DOHH2 (cell line): Measurements from ENCODE around the gene OR8B8.
"Not testable (repeated sequence)": the region's sequence is repeated elsewhere in the genome, so short reads cannot be mapped to it uniquely, and the experiment has no call there.

Experiments used
- CTCF ChIP-seq: fragments of 200-600 bp; sonication (generic); IDR thresholded peaks from one replicate; pipeline ENCODE4 v1.5.1; 2014; ENCODE audit warnings: antibody characterized with exemption, mild to moderate bottlenecking, low read depth, low read length; ENCODE audit not compliant: poor library complexity, severe bottlenecking
- EZH2phosphoT487 ChIP-seq: fragments of 200-600 bp; sonication (generic); IDR thresholded peaks from 2 replicates; pipeline ENCODE4 v1.6.1; 2017; ENCODE audit warnings: borderline replicate concordance, mild to moderate bottlenecking, antibody characterized with exemption, low read length, moderate library complexity, mixed read lengths

DNA sequence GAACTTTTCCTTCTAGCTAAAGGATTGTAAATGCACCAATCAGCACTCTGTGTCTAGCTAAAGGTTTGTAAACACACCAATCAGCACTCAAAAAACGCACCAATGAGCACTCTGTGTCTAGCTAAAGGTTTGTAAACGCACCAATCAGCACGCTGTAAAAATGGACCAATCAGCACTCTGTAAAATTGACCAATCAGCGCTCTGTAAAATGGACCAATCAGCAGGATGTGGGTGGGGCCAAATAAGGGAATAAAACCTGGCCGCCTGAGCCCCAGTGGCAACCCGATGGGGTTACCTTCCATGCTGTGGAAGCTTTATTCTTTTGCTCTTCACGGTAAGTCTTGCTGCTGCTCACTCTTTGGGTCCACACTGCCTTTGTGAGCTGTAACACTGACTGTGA, 13.9 kb upstream of the OR8B8 start:
- not testable (repeated sequence) for TF ChIP-seq CTCF, EZH2phosphoT487
